ENCODE measurements around the gene PTPRM.

The PTPRM gene

GRCh38 chr18:7600528-7601245, 33.6 kb downstream of the PTPRM start:
- DNase-seq = no peak

DNA sequence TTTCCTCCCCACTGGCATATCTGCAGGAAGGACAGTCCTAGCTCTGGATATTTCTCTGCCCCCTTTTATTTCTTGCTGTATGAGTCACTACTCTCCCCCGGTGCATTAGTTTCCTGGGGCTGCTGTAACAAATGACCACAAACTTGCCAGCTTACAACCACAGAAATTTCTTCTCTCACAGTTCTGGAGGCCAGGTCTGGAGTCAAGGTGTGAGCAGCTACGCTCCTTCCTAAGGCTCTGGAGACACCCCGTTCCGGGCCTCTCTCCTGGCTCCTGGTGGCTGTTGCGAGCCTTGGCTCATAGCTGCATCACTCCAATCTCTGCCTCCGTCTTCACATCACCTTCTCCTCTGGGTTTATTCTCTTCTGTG, 34.1 kb downstream of the PTPRM start:
- no peak for DNase-seq

DNA sequence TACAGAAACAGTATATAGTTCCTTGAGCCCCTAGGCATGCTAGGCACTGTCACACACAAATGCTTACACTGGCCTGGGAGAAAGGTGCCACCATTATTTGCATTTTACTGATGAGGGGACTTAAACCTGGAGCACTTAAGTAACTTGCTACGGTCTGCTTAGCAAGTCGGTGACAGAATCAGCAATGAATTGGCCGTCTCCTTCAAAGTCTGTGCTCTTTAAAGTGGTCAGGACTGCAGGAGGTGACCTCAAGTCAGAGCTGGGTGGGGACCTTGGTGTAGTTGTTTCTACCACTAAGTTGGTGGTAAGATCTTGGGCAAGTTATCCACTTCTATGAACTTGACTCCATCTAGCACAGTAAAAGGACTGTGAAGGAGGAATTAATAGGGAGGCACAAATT, 34.8 kb downstream of the PTPRM start:
- DNase-seq = no peak

DNA sequence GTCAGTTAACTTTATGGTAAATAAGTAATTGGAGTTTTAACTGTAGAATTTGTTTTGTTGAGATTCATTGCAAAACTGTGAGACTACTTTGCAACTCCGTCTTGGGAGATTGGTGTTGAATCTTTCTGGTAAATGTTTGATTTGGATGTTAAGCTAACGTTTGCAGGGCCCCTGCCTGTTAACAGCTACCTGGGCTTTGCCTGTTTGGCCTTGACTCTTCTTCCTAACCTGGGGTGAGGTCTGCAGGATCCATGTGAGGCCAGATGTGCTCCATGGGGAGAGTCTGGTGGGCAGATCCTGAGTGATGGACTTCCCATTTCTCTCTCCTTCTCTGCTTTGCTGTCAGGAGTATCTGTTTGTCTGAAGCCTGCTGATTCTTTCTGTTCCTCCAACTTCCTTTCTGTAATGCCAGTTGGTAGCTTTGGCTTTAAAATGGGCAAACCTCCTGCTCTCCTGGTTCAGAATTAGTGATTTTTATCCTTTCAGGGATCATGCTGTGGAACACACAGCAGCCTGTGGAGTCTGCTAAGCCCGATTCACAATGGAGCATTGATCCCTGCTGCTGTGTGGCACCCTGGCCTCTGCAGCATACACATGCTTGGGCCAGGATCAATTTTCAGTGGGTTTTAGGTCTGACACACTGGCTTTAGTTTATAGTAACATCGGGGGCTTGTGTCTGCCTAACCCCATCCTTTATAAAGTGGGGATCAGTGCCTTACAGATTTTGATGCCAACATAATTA, 36.3 kb downstream of the PTPRM start:
- DNase-seq = no peak

GRCh38 chr18:7604361-7604760, 37.2 kb downstream of the PTPRM start:
- no peak for DNase-seq

DNA sequence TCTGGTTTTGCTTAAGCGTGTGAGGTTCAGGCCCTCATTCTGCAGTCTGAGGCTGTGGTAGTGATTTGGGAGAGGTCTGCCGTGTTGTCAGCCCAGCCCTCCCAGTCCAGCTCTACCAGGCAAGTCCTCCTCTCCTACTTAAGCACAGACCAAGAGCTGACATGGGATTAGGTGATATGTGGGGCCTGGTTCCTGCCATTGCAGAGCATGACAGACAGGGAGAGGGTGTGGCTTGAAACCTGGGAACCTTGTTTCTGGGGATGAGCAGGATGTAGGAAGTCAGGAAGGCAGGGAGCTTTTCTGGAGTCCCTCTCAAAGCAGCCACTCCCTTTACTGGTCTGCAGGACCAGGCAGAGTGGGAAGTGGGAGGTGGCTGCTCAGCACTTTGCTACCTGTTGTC, 38.6 kb downstream of the PTPRM start:
- DNase-seq = no peak

DNA sequence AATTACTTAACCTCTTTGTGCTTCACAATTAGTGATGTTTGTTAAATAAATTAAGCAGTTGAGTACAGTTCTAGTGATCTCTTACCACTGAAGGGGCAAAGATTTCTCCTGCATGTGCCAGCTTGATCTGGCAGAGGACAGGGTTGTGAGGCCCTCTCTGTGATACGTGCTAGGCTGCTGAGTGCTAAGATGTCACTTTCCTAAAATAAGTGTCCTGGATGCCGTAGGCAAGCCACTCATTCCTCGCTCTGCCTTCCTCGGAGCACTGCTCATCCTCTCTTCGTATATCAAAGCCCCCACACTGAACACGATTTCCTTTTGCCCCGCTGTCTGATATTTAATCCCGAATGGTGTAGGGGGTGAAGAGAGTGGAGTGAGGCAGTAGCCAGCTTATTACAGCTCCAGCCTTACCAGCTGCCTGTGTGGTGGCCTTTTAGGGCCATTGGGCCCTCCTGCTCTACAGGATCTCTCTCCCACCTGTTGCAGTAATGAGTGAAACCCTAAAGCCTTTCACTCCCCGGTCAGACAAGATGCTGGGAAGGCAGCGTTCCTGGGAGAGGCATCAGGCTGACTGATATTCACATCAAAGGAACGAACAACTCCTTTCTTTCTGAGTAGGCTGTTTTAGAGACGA, 40.5 kb downstream of the PTPRM start:
- no peak for DNase-seq

DNA sequence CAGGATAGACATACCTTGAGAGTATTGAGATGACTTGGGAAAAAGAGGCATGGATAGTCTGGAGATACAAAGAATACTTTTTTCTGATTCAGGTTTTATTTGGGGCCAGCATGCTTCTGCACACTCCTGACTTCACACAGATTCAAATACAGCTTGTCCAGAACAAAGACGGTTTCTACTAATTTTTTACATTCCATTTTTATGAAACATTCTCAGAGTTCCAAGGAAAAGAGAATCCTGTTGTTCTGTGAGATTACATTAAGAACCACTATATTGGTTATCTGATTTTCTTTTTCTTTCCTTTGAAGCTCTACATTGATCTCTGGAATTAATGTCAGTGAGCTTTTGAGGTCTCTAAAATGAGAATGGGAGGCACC, 41.0 kb downstream of the PTPRM start:
- no peak for DNase-seq

DNA sequence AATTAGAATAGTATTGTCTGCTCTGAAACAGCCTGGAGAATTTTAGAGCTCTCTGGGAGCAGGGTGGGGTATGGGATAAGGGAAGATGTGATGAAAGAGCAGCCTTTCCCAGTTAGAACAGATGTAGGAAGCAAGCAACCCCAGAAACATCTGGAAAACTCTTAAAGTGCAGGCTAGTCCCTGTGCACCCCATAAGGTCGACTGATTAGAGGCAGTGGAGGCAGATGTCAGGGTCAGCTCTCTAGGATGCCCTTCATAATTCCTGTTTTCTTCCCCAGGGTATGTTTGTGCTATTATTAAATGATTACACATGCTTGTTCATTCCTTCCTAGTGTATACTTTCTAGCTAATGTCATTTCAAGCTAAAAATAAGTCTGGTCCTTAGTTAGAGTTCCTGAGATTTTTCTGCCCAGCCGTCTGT, 41.7 kb downstream of the PTPRM start:
- no peak for DNase-seq

GRCh38 chr18:7609617-7610016, 42.5 kb downstream of the PTPRM start:
- DNase-seq = no peak

DNA sequence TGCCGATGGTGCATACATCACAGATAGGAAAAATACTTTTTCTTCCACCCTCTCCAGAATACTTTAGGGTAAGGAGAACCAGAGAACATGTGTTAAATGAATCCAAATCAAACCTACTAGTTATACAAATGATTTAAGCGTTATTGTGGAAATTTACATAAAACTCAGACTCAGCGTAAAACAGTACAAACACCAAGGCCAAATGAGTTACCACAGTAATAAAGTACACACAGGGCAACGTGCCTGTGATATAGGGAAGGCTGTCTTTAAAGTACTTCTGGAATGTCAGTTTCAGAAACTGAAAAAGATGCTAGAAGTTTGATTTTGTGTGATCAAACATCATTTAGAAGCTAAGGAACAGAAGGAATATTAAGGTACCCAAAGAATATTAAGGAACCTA, 46.9 kb downstream of the PTPRM start:
- DNase-seq = no peak

GRCh38 chr18:7615840-7616239, 48.7 kb downstream of the PTPRM start:
- no peak for DNase-seq

DNA sequence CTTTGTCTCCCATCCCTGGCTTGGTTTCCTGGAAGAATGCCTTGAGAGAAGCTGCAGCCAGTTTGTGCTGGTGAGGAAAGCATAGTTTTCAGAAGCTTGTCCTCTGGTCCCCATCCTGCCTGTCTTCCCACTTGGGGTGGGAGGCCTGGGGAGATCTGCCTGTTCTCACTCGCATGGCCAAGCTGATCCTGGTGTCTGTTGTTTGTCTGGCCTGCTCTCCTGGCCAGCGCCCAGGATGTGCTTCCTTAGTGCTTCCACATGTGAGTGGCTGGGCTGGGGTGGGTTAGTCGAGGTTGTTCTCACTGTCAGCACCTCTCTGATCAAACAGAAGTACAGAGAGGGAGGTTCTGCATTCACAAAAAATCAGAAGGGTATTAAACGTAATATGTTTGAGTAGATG, 49.5 kb downstream of the PTPRM start:
- DNase-seq = no peak

- DNase-seq = no peak
Measured at GRCh38 chr18:7617738-7618422, 50.8 kb downstream of the PTPRM start.

GRCh38 chr18:7618891-7619442, 51.9 kb downstream of the PTPRM start:
- DNase-seq = no peak

DNA sequence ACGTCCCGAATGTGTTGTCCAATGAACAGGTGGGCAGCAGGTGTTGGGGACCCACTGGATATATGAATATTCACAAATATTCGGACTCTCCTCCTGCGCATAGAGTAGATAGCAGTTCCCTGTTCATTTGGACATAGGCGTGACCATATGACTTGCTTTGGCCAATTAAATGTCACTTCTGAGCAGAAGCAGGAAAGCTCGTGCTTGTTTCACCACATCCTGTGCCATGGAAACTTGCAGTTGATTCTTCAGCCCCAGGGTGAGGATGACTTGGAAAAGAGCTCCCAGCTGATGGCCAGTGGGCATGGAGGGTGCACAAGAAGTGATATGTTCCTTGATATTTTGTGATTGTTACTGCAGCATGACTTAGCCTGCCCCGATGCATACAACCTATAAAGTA, 52.6 kb downstream of the PTPRM start:
- DNase-seq = no peak

DNA sequence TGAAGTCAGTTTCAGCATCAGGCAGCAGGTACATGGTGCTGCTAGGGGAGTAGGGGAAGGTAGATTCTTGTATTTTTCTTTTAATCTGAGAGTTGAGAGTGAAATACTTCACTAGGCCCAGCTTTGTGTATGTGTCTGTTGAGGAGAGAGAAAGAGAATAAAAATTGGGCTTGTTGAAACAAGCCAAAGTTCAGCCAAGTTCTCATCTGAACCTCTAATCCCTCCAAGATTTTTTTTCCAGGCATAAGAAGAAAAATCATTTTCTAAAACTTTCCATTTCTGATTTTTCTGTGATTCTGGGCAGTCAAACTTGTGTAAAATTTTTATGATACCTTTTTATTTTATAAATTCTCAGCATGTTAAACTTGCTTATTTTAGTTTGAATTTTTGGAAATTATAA, 55.6 kb downstream of the PTPRM start:
- no peak for DNase-seq

- DNase-seq = no peak
Measured at GRCh38 chr18:7623681-7624080, 56.6 kb downstream of the PTPRM start.

GRCh38 chr18:7624697-7625096, 57.6 kb downstream of the PTPRM start:
- DNase-seq = no peak

DNA sequence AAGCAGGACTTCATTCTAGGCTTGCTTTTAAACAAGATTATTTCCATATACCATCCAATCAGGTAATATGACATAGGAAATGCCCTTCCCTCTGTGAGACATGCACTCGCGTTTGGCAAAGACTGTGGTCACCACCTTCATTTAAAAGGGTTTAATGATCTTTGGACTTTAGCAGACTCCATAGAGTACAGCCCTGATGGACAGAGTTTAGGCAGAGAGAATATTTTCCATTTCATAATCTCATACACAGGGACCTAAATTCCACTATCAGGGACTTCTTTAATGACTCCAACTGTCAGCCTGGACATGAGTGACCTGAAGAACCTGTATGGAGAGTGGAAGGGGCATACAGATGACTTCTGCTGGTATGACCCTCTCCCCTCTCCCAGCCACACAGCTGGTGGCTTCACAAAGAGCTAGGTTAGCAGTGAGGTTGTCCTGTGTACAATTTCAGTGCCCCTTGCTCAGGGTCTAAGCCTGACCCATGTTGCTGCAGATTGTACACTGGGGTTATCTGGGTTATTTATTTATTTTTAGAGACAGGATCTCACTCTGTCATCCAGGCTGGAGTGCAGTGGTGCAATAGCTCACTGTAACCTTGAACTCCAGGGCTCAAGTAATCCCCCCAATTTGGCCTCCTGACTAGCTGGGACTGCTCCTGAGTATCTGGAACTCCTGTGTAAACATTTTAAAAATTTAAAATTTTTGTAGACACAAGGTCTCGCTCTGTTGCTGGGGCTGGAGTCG, 59.2 kb downstream of the PTPRM start:
- no peak for DNase-seq

- DNase-seq = no peak
Measured at GRCh38 chr18:7626922-7627440, 59.9 kb downstream of the PTPRM start.

- no peak for DNase-seq
Measured at GRCh38 chr18:7629416-7629815, 62.3 kb downstream of the PTPRM start.

Measured in stimulated activated CD8-positive, alpha-beta memory T cell treated with anti-CD3 and anti-CD28 coated beads, Interleukin-4, amount 100 ng/mL, for 48 hours (primary cell).